K562 (cell line): ENCODE results near the gene APOL2. TPM values are rescaled to one million over a fixed set of nuclear protein-coding genes. Genes with fewer than 3 reads are reported as not detected.

Source experiments
- ATAC-seq: fragments of 200-7000 bp; cut with Tn5 transposase; 3 replicates; pipeline ENCODE4 v1.9.1; 2020; ENCODE audit warnings: moderate library complexity
- BruUV-seq: library from RNA; stranded (reverse); fragments of 400-500 nt; replicated peaks from 2 replicates; lab custom pipeline; 2021; lab: Mats Ljungman, UMichigan
- CTCF ChIA-PET: fragments of 300-600 bp; formaldehyde crosslinking; extraction: SDS; loops from one replicate; lab custom pipeline; 2021; ENCODE audit warnings: low intra/inter-chr PET ratio; lab: Yijun Ruan, JAX
- POLR2A ChIA-PET: fragments of 300-600, 350-650 bp; sonication (Branson Sonifier 250); formaldehyde crosslinking; extraction: SDS; loops from one replicate; lab custom pipeline; 2021; ENCODE audit warnings: antibody characterized with exemption, inconsistent platforms; lab: Yijun Ruan, JAX
- DNase-seq, 4 experiments: peaks; one replicate each; pipeline versions ENCODE4 v3.0.0 to v3.0.0-alpha.2; 2011 to 2018; ENCODE audit warnings: low spot score in 3 of 4, mixed read lengths in 3 of 4; ENCODE audit errors: extremely low read depth in 1 of 4
- FAIRE-seq: peaks from 2 replicates; lab custom pipeline; 2011; peaks lifted over from hg19 to GRCh38; lab: Jason Lieb, UNC
- H2AFZ ChIP-seq: 2 replicates; pipeline ENCODE4 v1.6.0; 2011; ENCODE audit warnings: low read depth, low read length, control low read depth, inconsistent platforms
- H3K27ac ChIP-seq: fragments of 200-600 bp; 3 replicates; pipeline ENCODE4 v1.8.0; 2011; ENCODE audit warnings: low read depth, mild to moderate bottlenecking, control low read depth, inconsistent platforms, low read length, moderate library complexity, mixed read lengths; ENCODE audit errors: extremely low read depth
- H3K27me3 ChIP-seq, 2 experiments: fragments of 300-600 bp in 1 of 2; 2 replicates in 1 of 2; 3 replicates in 1 of 2; pipeline versions ENCODE4 v1.6.0 to v1.8.0; 2011; ENCODE audit warnings: inconsistent platforms in 2 of 2, low read length in 2 of 2, mild to moderate bottlenecking in 1 of 2, mixed read lengths in 1 of 2, moderate library complexity in 1 of 2; ENCODE audit not compliant: control insufficient read depth in 2 of 2, insufficient read depth in 2 of 2
- H3K36me3 ChIP-seq: fragments of 300-600 bp; 3 replicates; pipeline ENCODE4 v1.8.0; 2011; ENCODE audit warnings: mild to moderate bottlenecking, low read length, inconsistent platforms; ENCODE audit not compliant: control insufficient read depth, insufficient read depth
- H3K4me1 ChIP-seq, 2 experiments: fragments of 200-600 bp in 1 of 2; replicated peaks in 1 of 2; 2 replicates in 1 of 2; 3 replicates in 1 of 2; pipeline versions ENCODE4 v1.5.1 to v1.8.0; 2011; ENCODE audit warnings: inconsistent platforms in 2 of 2, low read length in 2 of 2, mild to moderate bottlenecking in 1 of 2, mixed read lengths in 1 of 2, moderate library complexity in 1 of 2; ENCODE audit not compliant: control insufficient read depth in 2 of 2, insufficient read depth in 2 of 2
- H3K4me2 ChIP-seq: 2 replicates; pipeline ENCODE4 v1.6.1; 2011; ENCODE audit warnings: low read length, control low read depth, inconsistent platforms, mixed read lengths; ENCODE audit not compliant: insufficient read depth
- H3K4me3 ChIP-seq: fragments of 200-600 bp; sonication (generic), shearing (Covaris generic); 2 replicates; pipeline ENCODE4 v1.5.1; 2016; ENCODE audit warnings: control low read depth, inconsistent platforms
- H3K79me2 ChIP-seq: fragments of 200-600 bp; 3 replicates; pipeline ENCODE4 v1.8.0; 2011; ENCODE audit warnings: low read length, inconsistent platforms; ENCODE audit not compliant: control insufficient read depth, insufficient read depth
- H3K9ac ChIP-seq, 2 experiments: 2 replicates each; pipeline versions ENCODE4 v1.6.0 to v1.6.1; 2011; ENCODE audit warnings: low read depth in 2 of 2, low read length in 2 of 2, control low read depth in 1 of 2, inconsistent platforms in 1 of 2, mild to moderate bottlenecking in 1 of 2, mixed read lengths in 1 of 2; ENCODE audit not compliant: insufficient read depth in 1 of 2
- H3K9me1 ChIP-seq: one replicate; pipeline ENCODE4 v1.6.0; 2011; ENCODE audit warnings: inconsistent platforms, mild to moderate bottlenecking, low read length, moderate library complexity; ENCODE audit not compliant: control insufficient read depth, insufficient read depth
- H3K9me3 ChIP-seq: replicated peaks from 2 replicates; pipeline ENCODE4 v1.5.1; 2011; ENCODE audit warnings: low read depth, low read length, inconsistent platforms; ENCODE audit not compliant: control insufficient read depth, insufficient read depth
- H4K20me1 ChIP-seq: replicated peaks from 2 replicates; pipeline ENCODE4 v1.6.1; 2011; ENCODE audit warnings: low read length, inconsistent platforms, mixed read lengths; ENCODE audit not compliant: control insufficient read depth, insufficient read depth
- CBFA2T3 ChIP-seq: fragments of 450-650 bp; IDR thresholded peaks from 2 replicates; pipeline ENCODE4 v1.6.1; 2017
- CREBBP ChIP-seq: IDR thresholded peaks from one replicate; pipeline ENCODE4 v1.6.1; 2012; ENCODE audit warnings: low read depth, mild to moderate bottlenecking, control low read depth, inconsistent platforms, low read length
- POLR3G ChIP-seq: IDR thresholded peaks from 2 replicates; pipeline ENCODE4 v1.6.1; 2011; ENCODE audit not compliant: insufficient read length, insufficient replicate concordance; ENCODE audit errors: extremely low read depth
- ZBTB17 ChIP-seq: fragments of 450-650 bp; formaldehyde crosslinking; IDR thresholded peaks from 2 replicates; pipeline ENCODE4 v1.4.0; 2020; ENCODE audit warnings: mild to moderate bottlenecking
- WGBS: fragments of 100-300 bp; shearing (Covaris generic); methylation state at CpG from one replicate; pipeline ENCODE4 v1.1.6; 2016; ENCODE audit warnings: low coverage, mixed read lengths; ENCODE audit not compliant: insufficient coverage; ENCODE audit errors: missing lambda C conversion rate; 5-methylcytosine and 5-hydroxymethylcytosine counted together
- in situ Hi-C: fragments of 300-500 bp; cut with MboI; formaldehyde crosslinking; loops from 4 replicates; pipeline ENCODE4 v1.15.0; 2018; ENCODE audit warnings: inconsistent platforms, mixed read lengths
- intact Hi-C: fragments of 100-400 bp; cut with micrococcal nuclease; formaldehyde crosslinking; loops from 2 replicates; pipeline ENCODE4 v1.14.2; 2022
- polyA plus RNA-seq, 8 experiments: library from polyadenylated mRNA; depleted of rRNA in 4 of 8; stranded (reverse) in 5 of 8; unstranded in 3 of 8; fragments of >200 nt; fragmentation: Nextera tagmentation in 2 of 8; fragmentation: Illumina TruSeq in 1 of 8; extraction: Ambion mirVana in 2 of 8; extraction: Trizol in 1 of 8; gene quantifications; 2 replicates each; pipeline versions ENCODE4 v1.2.1 to v1.2.3, GENCODE V29; 2011 to 2014; ENCODE audit warnings: inconsistent platforms in 1 of 8, missing spikeins in 1 of 8
- total RNA-seq, 7 experiments: library from RNA; depleted of rRNA in 6 of 7; stranded (reverse); fragments of >200 nt in 6 of 7; fragmentation: Illumina TruSeq in 2 of 7; extraction: Trizol in 2 of 7; gene quantifications; 2 replicates each; pipeline versions ENCODE4 v1.2.1 to v1.2.3, GENCODE V29; 2011 to 2021; ENCODE audit warnings: low replicate concordance in 1 of 7
- TF ChIP-seq, protein P1 (sequence below): fragments of 150-350 bp; conservative IDR thresholded peaks from 2 replicates; pipeline ENCODE4 v1.6.1; 2014; ENCODE audit warnings: low read length

The APOL2 gene
- total and polyA plus RNA-seq, 9 of the 15 experiments (the other 6 are each of a cell fraction or from before 2014, with no cell fraction given): 2.7 to 10.6 (median 8.9) TPM

DNA sequence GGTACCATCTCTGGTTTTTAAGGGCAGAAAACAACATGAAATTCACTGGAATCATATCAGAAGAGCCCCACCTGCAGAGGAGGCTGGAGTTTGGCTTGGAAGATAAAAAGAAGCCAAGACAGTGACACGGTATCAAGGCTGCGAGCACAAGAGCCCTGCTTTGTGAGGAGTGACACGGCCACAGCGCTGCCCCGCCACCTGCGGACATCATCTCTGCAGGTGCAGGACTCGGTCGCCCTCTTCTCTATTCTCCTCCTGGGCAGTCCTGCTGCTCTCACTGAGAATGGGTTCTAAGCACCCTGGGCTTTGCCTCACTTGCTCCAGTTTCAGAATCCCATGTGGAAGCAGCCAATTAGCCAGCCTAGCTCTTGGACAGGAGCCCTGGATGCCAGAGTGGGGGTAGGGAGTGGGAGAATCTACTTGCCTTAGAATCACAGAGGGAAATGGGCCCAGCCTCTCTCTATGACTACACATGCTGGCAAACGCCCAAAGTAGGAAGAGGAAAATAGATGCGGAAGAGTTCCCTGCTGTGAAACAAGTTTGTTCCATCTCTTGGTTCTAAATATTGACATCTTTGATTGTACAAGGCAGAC is 54.8 kb downstream of the APOL2 start:
- Histone ChIP-seq H3K9me1 (no peaks in the 10 kb centered on the region), H3K27me3 (no peaks in the 10 kb centered on the region), H2AFZ (no peak overlapping the region), H3K4me1 (peaks cover 0 to 6% of the 10 kb centered on the region in 2 experiments; a peak in 2 of 5 replicates), H3K79me2 (no peaks in the 10 kb centered on the region), H3K9me3 (no peaks in the 10 kb centered on the region), H3K4me3 (no peak overlapping the region), H3K4me2 (no peak overlapping the region), H3K27ac (no peak overlapping the region), H3K36me3 (no peaks in the 10 kb centered on the region), H4K20me1 (no peaks in the 10 kb centered on the region), H3K9ac (no peak overlapping the region)
- no TSS peak for BruUV-seq
- intact Hi-C loops (loop anchor here (5.0 kb wide), 1 partner anchor 38 kb away; no protein-coding TSS in a partner anchor), in situ Hi-C loops (loop anchor here (5.0 kb wide), 1 partner anchor 42 kb away; no protein-coding TSS in a partner anchor)
- no peak for ATAC-seq
- ChIA-PET CTCF (no interaction called here), POLR2A (no interaction called here)
- WGBS: 12% methylated on average over 4 of the region's 10 CpGs
- FAIRE-seq: no peak
- TF ChIP-seq CBFA2T3 (peak; percentile 26), CREBBP (no peak), POLR3G (no peak), ZBTB17 (CRISPR knock-in tag) (no peak)
- TF ChIP-seq, protein P1, sequence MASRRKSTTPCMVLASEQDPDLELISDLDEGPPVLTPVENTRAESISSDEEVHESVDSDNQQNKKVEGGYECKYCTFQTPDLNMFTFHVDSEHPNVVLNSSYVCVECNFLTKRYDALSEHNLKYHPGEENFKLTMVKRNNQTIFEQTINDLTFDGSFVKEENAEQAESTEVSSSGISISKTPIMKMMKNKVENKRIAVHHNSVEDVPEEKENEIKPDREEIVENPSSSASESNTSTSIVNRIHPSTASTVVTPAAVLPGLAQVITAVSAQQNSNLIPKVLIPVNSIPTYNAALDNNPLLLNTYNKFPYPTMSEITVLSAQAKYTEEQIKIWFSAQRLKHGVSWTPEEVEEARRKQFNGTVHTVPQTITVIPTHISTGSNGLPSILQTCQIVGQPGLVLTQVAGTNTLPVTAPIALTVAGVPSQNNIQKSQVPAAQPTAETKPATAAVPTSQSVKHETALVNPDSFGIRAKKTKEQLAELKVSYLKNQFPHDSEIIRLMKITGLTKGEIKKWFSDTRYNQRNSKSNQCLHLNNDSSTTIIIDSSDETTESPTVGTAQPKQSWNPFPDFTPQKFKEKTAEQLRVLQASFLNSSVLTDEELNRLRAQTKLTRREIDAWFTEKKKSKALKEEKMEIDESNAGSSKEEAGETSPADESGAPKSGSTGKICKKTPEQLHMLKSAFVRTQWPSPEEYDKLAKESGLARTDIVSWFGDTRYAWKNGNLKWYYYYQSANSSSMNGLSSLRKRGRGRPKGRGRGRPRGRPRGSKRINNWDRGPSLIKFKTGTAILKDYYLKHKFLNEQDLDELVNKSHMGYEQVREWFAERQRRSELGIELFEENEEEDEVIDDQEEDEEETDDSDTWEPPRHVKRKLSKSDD: no peak
- no peak for DNase-seq
